ENCODE data around the gene STIM1. TPM values are rescaled to one million over a fixed set of nuclear protein-coding genes. Genes with fewer than 3 reads are reported as not detected.

The STIM1 gene
- total RNA-seq, 1 donor from 2014 or later, result 9.6 TPM

GRCh38 chr11:4134806-4135205 lies 279.3 kb downstream of the STIM1 start:
- Mint-ChIP-seq H3K27ac (ENCODE audit: unreplicated experiment) (no peak overlapping the region), H3K36me3 (ENCODE audit: unreplicated experiment) (peaks cover 20% of the 10 kb centered on the region), H3K9me3 (ENCODE audit: unreplicated experiment) (no peaks in the 10 kb centered on the region), H3K4me1 (ENCODE audit: low read depth, unreplicated experiment) (no peaks in the 10 kb centered on the region), H3K4me3 (ENCODE audit: unreplicated experiment) (no peak overlapping the region), H3K27me3 (ENCODE audit: unreplicated experiment) (no peaks in the 10 kb centered on the region)
- no peak for TF ChIP-seq CTCF (IDR thresholded peaks at IDR 0.05; ENCODE audit: partially characterized antibody, unreplicated experiment)
- no peak for DNase-seq

DNA sequence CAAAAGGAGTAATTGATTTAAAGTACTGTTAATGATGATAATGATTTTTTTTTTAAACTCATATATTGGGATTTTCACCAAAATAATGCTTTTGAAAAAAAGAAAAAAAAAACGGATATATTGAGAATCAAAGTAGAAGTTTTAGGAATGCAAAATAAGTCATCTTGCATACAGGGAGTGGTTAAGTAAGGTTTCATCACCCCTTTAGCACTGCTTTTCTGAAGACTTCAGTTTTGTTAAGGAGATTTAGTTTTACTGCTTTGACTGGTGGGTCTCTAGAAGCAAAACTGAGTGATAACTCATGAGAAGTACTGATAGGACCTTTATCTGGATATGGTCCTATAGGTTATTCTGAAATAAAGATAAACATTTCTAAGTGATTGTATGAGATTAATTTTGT lies 283.0 kb downstream of the STIM1 start:
- H3K4me3 Mint-ChIP-seq (ENCODE audit: unreplicated experiment), result no peak overlapping the region
- no peak for TF ChIP-seq CTCF (IDR thresholded peaks at IDR 0.05; ENCODE audit: partially characterized antibody, unreplicated experiment)
- no peak overlapping the region for H3K27ac Mint-ChIP-seq (ENCODE audit: unreplicated experiment)
- no peak for DNase-seq
- no peaks in the 10 kb centered on the region for H3K27me3 Mint-ChIP-seq (ENCODE audit: unreplicated experiment)
- no peaks in the 10 kb centered on the region for H3K4me1 Mint-ChIP-seq (ENCODE audit: low read depth, unreplicated experiment)
- H3K36me3 Mint-ChIP-seq (ENCODE audit: unreplicated experiment), result peaks cover 44% of the 10 kb centered on the region
- H3K9me3 Mint-ChIP-seq (ENCODE audit: unreplicated experiment), result peaks cover 10% of the 10 kb centered on the region

DNA sequence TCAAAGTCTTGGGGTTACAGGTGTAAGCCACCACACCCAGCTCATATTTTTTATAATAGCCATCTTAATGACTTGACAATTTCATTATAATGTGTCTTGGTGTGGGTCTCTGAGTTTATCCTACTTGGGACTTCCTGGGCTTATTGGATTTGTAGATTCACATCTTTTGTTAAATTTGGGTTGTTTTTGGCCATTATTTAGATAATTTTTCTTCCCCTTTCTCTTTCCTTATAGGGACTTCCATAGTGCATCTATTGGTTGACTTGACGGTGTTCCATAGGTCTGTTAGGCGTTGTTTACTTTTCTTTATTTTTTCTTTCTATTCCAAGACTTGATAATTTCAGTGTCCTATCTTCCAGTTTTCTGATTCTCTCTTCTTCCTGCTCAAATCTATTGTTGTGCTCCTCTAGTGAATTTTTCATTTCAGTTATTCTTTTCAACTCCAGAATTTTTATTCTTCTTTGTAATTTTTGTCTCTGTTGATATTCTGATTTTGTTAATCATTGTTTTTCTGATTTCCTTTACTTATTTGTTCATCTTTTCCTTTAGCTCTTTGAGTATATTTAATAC lies 284.7 kb downstream of the STIM1 start:
- Mint-ChIP-seq H3K4me3 (ENCODE audit: unreplicated experiment) (no peak overlapping the region), H3K9me3 (ENCODE audit: unreplicated experiment) (peaks cover 11% of the 10 kb centered on the region), H3K27me3 (ENCODE audit: unreplicated experiment) (no peaks in the 10 kb centered on the region), H3K27ac (ENCODE audit: unreplicated experiment) (no peak overlapping the region), H3K4me1 (ENCODE audit: low read depth, unreplicated experiment) (no peaks in the 10 kb centered on the region), H3K36me3 (ENCODE audit: unreplicated experiment) (peaks cover 44% of the 10 kb centered on the region)
- no peak for TF ChIP-seq CTCF (IDR thresholded peaks at IDR 0.05; ENCODE audit: partially characterized antibody, unreplicated experiment)
- no peak for DNase-seq

Other genes with a start within 250 kb of the STIM1 start
- gene ART5, start 213.7 kb upstream of the STIM1 start, total RNA-seq (ENCODE audit: unreplicated experiment), result not detected
- not detected for gene ART1, start 210.5 kb upstream of the STIM1 start, total RNA-seq (ENCODE audit: unreplicated experiment)
- gene CHRNA10, start 184.3 kb upstream of the STIM1 start, total RNA-seq (ENCODE audit: unreplicated experiment), result 0.91 TPM
- gene NUP98, start 58.1 kb upstream of the STIM1 start, total RNA-seq (ENCODE audit: unreplicated experiment), result 49.6 TPM
- gene PGAP2, start 47.1 kb upstream of the STIM1 start, total RNA-seq (ENCODE audit: unreplicated experiment), result 20.0 TPM
- gene RHOG, start 14.7 kb upstream of the STIM1 start, total RNA-seq (ENCODE audit: unreplicated experiment), result 6.6 TPM
- gene RRM1, start 239.1 kb downstream of the STIM1 start, total RNA-seq (ENCODE audit: unreplicated experiment), result 38.5 TPM